ENCODE data around the gene WFIKKN1.
A peak's percentile ranks its signal among the peaks of the same experiment; 100 is the strongest.

The WFIKKN1 gene

DNA sequence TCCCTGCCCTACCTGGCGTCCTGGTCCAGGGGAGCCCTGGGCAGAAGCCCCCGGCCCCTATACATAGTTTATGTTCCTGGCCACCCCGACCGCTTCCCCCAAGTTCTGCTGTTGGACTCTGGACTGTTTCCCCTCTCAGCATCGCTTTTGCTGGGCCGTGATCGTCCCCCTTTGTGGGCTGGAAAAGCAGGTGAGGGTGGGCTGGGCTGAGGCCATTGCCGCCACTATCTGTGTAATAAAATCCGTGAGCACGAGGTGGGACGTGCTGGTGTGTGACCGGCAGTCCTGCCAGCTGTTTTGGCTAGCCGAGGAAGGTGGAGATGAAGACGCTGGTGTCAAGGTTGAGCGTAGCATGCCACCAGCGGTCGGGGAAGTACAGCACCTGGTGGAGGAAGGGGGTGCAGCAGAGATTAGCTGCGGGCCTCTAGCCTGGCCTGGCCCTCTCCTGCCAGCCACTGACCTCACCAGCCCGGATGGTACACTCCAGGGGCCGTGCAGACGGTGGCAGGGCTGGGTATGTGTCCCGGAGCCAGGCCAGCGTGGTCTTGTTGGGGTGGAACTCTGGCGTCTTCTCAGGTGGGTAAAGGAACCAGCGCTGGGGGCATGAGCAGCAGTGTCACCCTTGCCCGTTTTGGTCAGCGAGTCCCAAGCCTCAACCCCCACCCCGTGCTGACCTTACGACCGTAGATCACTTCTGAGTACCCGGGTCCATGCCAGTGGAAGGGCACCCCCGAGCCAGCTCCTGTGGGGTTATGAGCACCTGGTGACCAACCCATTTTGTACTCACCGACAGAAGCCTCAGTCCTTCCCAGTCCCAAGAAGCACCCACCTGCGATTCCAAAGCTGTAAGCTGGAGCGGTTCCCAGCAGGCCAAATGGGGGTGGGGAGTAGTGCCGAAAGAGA is 52.0 kb downstream of the WFIKKN1 start (continued):
- TF ChIP-seq ZNF488 (tag by site-specific recombination; IDR thresholded peaks at IDR 0.05) (no peak), ZNF280C (tag by site-specific recombination; IDR thresholded peaks at IDR 0.05) (no peak), ZNF239 (tag by site-specific recombination; IDR thresholded peaks at IDR 0.05) (0 out of 2 replicates have a peak, but pooled peaks have one; percentile 62), ZNF10 (tag by site-specific recombination; IDR thresholded peaks at IDR 0.05) (peak; percentile 94), ZNF513 (tag by site-specific recombination; IDR thresholded peaks at IDR 0.05) (peak; percentile 77), SCRT1 (tag by site-specific recombination; IDR thresholded peaks at IDR 0.05; ENCODE audit: borderline replicate concordance) (no peak), ZNF335 (tag by site-specific recombination; conservative IDR thresholded peaks at IDR 0.05) (no peak), ZNF202 (tag by site-specific recombination; IDR thresholded peaks at IDR 0.05; ENCODE audit: borderline replicate concordance) (no peak), ZSCAN23 (tag by site-specific recombination; IDR thresholded peaks at IDR 0.05) (0 out of 2 replicates have a peak, but pooled peaks have one; percentile 17), ZNF530 (tag by site-specific recombination; IDR thresholded peaks at IDR 0.05; ENCODE audit: low read depth) (no peak), ZNF776 (tag by site-specific recombination; IDR thresholded peaks at IDR 0.05; ENCODE audit: borderline replicate concordance) (no peak), ZNF146 (tag by site-specific recombination; IDR thresholded peaks at IDR 0.05) (peak; percentile 1; the same call in 1 of the 2 replicates), ZNF114 (tag by site-specific recombination; IDR thresholded peaks at IDR 0.05) (no peak), ZFHX2 (tag by site-specific recombination; conservative IDR thresholded peaks at IDR 0.05) (no peak), OSR2 (tag by site-specific recombination; IDR thresholded peaks at IDR 0.05) (0 out of 2 replicates have a peak, but pooled peaks have one; percentile 4), ZFP37 (tag by site-specific recombination; IDR thresholded peaks at IDR 0.05) (peak; percentile 13; the same call in 1 of the 2 replicates), ZNF37A (tag by site-specific recombination; IDR thresholded peaks at IDR 0.05) (no peak), IKZF3 (tag by site-specific recombination; IDR thresholded peaks at IDR 0.05) (peak; percentile 79; the same call in 1 of the 2 replicates), ZNF426 (tag by site-specific recombination; IDR thresholded peaks at IDR 0.05) (no peak), ZEB2 (tag by site-specific recombination; IDR thresholded peaks at IDR 0.05) (peak; percentile 66; the same call in 1 of the 2 replicates), ZBTB1 (tag by site-specific recombination; IDR thresholded peaks at IDR 0.05) (0 out of 2 replicates have a peak, but pooled peaks have one; percentile 16), BCL11B (tag by site-specific recombination; IDR thresholded peaks at IDR 0.05; ENCODE audit: low read depth) (peak; percentile 85; the same call in 1 of the 2 replicates)
- TF ChIP-seq, protein P1, sequence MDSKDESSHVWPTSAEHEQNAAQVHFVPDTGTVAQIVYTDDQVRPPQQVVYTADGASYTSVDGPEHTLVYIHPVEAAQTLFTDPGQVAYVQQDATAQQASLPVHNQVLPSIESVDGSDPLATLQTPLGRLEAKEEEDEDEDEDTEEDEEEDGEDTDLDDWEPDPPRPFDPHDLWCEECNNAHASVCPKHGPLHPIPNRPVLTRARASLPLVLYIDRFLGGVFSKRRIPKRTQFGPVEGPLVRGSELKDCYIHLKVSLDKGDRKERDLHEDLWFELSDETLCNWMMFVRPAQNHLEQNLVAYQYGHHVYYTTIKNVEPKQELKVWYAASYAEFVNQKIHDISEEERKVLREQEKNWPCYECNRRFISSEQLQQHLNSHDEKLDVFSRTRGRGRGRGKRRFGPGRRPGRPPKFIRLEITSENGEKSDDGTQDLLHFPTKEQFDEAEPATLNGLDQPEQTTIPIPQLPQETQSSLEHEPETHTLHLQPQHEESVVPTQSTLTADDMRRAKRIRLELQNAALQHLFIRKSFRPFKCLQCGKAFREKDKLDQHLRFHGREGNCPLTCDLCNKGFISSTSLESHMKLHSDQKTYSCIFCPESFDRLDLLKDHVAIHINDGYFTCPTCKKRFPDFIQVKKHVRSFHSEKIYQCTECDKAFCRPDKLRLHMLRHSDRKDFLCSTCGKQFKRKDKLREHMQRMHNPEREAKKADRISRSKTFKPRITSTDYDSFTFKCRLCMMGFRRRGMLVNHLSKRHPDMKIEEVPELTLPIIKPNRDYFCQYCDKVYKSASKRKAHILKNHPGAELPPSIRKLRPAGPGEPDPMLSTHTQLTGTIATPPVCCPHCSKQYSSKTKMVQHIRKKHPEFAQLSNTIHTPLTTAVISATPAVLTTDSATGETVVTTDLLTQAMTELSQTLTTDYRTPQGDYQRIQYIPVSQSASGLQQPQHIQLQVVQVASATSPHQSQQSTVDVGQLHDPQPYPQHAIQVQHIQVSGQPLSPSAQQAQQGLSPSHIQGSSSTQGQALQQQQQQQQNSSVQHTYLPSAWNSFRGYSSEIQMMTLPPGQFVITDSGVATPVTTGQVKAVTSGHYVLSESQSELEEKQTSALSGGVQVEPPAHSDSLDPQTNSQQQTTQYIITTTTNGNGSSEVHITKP (tag by site-specific recombination; IDR thresholded peaks at IDR 0.05), result peak; percentile 91
- TF ChIP-seq, protein P2, sequence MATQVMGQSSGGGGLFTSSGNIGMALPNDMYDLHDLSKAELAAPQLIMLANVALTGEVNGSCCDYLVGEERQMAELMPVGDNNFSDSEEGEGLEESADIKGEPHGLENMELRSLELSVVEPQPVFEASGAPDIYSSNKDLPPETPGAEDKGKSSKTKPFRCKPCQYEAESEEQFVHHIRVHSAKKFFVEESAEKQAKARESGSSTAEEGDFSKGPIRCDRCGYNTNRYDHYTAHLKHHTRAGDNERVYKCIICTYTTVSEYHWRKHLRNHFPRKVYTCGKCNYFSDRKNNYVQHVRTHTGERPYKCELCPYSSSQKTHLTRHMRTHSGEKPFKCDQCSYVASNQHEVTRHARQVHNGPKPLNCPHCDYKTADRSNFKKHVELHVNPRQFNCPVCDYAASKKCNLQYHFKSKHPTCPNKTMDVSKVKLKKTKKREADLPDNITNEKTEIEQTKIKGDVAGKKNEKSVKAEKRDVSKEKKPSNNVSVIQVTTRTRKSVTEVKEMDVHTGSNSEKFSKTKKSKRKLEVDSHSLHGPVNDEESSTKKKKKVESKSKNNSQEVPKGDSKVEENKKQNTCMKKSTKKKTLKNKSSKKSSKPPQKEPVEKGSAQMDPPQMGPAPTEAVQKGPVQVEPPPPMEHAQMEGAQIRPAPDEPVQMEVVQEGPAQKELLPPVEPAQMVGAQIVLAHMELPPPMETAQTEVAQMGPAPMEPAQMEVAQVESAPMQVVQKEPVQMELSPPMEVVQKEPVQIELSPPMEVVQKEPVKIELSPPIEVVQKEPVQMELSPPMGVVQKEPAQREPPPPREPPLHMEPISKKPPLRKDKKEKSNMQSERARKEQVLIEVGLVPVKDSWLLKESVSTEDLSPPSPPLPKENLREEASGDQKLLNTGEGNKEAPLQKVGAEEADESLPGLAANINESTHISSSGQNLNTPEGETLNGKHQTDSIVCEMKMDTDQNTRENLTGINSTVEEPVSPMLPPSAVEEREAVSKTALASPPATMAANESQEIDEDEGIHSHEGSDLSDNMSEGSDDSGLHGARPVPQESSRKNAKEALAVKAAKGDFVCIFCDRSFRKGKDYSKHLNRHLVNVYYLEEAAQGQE (tag by site-specific recombination; IDR thresholded peaks at IDR 0.05), result no peak
- TF ChIP-seq, protein P3, sequence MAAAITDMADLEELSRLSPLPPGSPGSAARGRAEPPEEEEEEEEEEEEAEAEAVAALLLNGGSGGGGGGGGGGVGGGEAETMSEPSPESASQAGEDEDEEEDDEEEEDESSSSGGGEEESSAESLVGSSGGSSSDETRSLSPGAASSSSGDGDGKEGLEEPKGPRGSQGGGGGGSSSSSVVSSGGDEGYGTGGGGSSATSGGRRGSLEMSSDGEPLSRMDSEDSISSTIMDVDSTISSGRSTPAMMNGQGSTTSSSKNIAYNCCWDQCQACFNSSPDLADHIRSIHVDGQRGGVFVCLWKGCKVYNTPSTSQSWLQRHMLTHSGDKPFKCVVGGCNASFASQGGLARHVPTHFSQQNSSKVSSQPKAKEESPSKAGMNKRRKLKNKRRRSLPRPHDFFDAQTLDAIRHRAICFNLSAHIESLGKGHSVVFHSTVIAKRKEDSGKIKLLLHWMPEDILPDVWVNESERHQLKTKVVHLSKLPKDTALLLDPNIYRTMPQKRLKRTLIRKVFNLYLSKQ (tag by site-specific recombination; IDR thresholded peaks at IDR 0.05; ENCODE audit: borderline replicate concordance), result no peak

Measured in HEK293 (cell line).